ENCODE measurements around the gene ADCY3. TPM values are rescaled to one million over a fixed set of nuclear protein-coding genes. Genes with fewer than 3 reads are reported as not detected.

Gene ADCY3
- total and polyA plus RNA-seq, 2 of the 13 experiments (the other 11 are each of a cell fraction or from before 2014, with no cell fraction given) = 0.11 to 0.61 TPM

- TF ChIP-seq ZNF333 (CRISPR knock-in tag; IDR thresholded peaks at IDR 0.05; ENCODE audit: borderline replicate concordance) (no peak), HES4 (CRISPR knock-in tag; IDR thresholded peaks at IDR 0.05; ENCODE audit: borderline replicate concordance) (no peak), REXO4 (CRISPR knock-in tag; IDR thresholded peaks at IDR 0.05; ENCODE audit: borderline replicate concordance) (no peak)
Measured at GRCh38 chr2:24842081-24843050, 77.7 kb downstream of the ADCY3 start (continued).

- Histone ChIP-seq H3K4me1 (ENCODE audit: insufficient read depth, low read length) (0 out of 2 replicates have a peak, but pooled peaks cover 9% of the 10 kb centered on the region), H4K20me1 (ENCODE audit: insufficient read depth, low read length) (no peaks in the 10 kb centered on the region), H3K27me3 (ENCODE audit: control insufficient read depth in 1 of 2, insufficient read depth in 2 of 2, low read length in 2 of 2) (peaks cover 19 to 75% of the 10 kb centered on the region in 2 experiments), H3K9ac (ENCODE audit: insufficient read depth, low read depth, low read length) (no peak overlapping the region), H2AFZ (ENCODE audit: low read length) (no peak overlapping the region), H3K27ac (ENCODE audit: extremely low read length, insufficient read depth, low read length) (no peak overlapping the region), H3K4me3 (replicated peaks in 1 of 3; ENCODE audit: insufficient read depth in 1 of 3, low read depth in 2 of 3, low read length in 3 of 3) (no peak overlapping the region), H3K9me3 (ENCODE audit: low read length) (no peaks in the 10 kb centered on the region), H3K36me3 (replicated peaks in 1 of 2; ENCODE audit: control insufficient read depth in 1 of 2, insufficient read depth in 2 of 2, low read length in 2 of 2) (no peaks in the 10 kb centered on the region), H3K4me2 (ENCODE audit: low read depth, low read length) (peak overlapping the region; percentile 54; the same call in 1 of the 2 replicates), H3K79me2 (ENCODE audit: insufficient read depth, low read length) (no peaks in the 10 kb centered on the region)
- DNase-seq (ENCODE audit: low spot score) (no peak), ATAC-seq (no peak), FAIRE-seq (no peak)
- TF ChIP-seq KAT7 (CRISPR knock-in tag; IDR thresholded peaks at IDR 0.05; ENCODE audit: borderline replicate concordance) = no peak
- TF ChIP-seq ZNF556 (CRISPR knock-in tag; IDR thresholded peaks at IDR 0.05; ENCODE audit: borderline replicate concordance) = 0 out of 2 replicates have a peak, but pooled peaks have one; percentile 30
- no peak for TF ChIP-seq RNF2 (conservative IDR thresholded peaks at IDR 0.05; ENCODE audit: low read depth)
- in situ Hi-C loops (cut with HindIII; ENCODE audit: extremely low pct_ligation_motif_present, low pct_unique_long_range_greater_than_20kb) = no loop called here
- ChIA-PET POLR2A (no interaction called here), CTCF (ENCODE audit: low intra/inter-chr PET ratio, low total read pairs) (no interaction called here)
- intact Hi-C loops (cut with micrococcal nuclease; ENCODE audit: unreplicated experiment) = no loop called here
- WGBS (ENCODE audit: low lambda C conversion rate) = 51% methylated on average over 17 of the region's 26 CpGs
- no TSS peak for BruUV-seq (replicated peaks)
Measured at GRCh38 chr2:24840962-24841945, 78.8 kb downstream of the ADCY3 start.

Measured in HepG2 (cell line).